ENCODE data around the gene ZNF282.

The ZNF282 gene

DNA sequence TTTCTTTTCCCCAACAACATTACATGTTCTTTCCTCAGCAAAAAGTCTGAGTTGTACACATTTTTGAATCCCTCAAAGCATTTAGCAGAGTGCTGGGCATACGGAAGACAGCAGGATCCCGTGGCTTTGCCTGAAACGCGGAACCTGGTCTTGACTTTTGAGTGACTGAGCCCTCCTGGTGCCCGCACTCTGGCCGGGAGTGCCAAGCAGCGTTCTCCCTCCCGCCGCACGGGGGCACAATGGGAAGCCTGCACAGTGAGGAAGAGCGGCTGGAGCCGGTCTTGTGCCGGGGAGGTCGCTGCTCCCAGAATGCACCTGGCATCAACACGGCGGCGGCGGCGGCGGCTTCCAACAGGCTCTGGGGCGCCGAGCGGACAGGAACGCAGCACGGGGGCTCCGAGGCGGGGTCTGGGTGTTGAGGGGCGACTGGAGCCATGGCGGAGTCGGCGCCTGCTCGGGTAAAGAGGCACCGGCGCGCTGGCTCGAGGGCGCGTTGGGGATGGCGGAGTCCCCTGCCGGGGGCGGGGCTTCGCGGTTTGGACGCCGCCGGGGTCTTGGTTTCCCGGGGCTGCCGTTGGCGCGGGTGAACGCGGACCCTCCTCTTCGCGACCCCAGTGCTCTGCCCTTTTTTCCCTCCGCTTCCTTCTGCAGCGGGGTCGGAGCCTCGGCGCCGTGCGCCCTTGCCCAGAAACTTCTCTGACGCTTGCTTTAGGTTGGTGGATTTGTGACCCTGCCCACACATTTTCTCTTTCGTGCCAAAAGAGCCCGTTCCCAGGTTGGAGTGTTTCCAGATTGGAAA is 44.2 kb downstream of the ZNF282 start, which contains the start of gene ZNF212 (continued):
- TF ChIP-seq, protein P1, sequence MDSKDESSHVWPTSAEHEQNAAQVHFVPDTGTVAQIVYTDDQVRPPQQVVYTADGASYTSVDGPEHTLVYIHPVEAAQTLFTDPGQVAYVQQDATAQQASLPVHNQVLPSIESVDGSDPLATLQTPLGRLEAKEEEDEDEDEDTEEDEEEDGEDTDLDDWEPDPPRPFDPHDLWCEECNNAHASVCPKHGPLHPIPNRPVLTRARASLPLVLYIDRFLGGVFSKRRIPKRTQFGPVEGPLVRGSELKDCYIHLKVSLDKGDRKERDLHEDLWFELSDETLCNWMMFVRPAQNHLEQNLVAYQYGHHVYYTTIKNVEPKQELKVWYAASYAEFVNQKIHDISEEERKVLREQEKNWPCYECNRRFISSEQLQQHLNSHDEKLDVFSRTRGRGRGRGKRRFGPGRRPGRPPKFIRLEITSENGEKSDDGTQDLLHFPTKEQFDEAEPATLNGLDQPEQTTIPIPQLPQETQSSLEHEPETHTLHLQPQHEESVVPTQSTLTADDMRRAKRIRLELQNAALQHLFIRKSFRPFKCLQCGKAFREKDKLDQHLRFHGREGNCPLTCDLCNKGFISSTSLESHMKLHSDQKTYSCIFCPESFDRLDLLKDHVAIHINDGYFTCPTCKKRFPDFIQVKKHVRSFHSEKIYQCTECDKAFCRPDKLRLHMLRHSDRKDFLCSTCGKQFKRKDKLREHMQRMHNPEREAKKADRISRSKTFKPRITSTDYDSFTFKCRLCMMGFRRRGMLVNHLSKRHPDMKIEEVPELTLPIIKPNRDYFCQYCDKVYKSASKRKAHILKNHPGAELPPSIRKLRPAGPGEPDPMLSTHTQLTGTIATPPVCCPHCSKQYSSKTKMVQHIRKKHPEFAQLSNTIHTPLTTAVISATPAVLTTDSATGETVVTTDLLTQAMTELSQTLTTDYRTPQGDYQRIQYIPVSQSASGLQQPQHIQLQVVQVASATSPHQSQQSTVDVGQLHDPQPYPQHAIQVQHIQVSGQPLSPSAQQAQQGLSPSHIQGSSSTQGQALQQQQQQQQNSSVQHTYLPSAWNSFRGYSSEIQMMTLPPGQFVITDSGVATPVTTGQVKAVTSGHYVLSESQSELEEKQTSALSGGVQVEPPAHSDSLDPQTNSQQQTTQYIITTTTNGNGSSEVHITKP (tag by site-specific recombination; IDR thresholded peaks at IDR 0.05), result 0 out of 2 replicates have a peak, but pooled peaks have one; percentile 34
- peak; percentile 60; the same call in 1 of the 2 replicates for TF ChIP-seq ZNF560 (tag by site-specific recombination; IDR thresholded peaks at IDR 0.05; ENCODE audit: borderline replicate concordance)
- TF ChIP-seq, protein P2, sequence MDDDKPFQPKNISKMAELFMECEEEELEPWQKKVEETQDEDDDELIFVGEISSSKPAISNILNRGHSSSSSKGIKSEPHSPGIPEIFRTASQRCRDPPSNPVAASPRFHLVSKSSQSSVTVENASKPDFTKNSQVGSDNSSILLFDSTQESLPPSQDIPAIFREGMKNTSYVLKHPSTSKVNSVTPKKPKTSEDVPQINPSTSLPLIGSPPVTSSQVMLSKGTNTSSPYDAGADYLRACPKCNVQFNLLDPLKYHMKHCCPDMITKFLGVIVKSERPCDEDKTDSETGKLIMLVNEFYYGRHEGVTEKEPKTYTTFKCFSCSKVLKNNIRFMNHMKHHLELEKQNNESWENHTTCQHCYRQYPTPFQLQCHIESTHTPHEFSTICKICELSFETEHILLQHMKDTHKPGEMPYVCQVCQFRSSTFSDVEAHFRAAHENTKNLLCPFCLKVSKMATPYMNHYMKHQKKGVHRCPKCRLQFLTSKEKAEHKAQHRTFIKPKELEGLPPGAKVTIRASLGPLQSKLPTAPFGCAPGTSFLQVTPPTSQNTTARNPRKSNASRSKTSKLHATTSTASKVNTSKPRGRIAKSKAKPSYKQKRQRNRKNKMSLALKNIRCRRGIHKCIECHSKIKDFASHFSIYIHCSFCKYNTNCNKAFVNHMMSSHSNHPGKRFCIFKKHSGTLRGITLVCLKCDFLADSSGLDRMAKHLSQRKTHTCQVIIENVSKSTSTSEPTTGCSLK (tag by site-specific recombination; IDR thresholded peaks at IDR 0.05), result no peak
- no peak for TF ChIP-seq ZNF510 (tag by site-specific recombination; IDR thresholded peaks at IDR 0.05; ENCODE audit: insufficient replicate concordance)
- TF ChIP-seq, protein P3, sequence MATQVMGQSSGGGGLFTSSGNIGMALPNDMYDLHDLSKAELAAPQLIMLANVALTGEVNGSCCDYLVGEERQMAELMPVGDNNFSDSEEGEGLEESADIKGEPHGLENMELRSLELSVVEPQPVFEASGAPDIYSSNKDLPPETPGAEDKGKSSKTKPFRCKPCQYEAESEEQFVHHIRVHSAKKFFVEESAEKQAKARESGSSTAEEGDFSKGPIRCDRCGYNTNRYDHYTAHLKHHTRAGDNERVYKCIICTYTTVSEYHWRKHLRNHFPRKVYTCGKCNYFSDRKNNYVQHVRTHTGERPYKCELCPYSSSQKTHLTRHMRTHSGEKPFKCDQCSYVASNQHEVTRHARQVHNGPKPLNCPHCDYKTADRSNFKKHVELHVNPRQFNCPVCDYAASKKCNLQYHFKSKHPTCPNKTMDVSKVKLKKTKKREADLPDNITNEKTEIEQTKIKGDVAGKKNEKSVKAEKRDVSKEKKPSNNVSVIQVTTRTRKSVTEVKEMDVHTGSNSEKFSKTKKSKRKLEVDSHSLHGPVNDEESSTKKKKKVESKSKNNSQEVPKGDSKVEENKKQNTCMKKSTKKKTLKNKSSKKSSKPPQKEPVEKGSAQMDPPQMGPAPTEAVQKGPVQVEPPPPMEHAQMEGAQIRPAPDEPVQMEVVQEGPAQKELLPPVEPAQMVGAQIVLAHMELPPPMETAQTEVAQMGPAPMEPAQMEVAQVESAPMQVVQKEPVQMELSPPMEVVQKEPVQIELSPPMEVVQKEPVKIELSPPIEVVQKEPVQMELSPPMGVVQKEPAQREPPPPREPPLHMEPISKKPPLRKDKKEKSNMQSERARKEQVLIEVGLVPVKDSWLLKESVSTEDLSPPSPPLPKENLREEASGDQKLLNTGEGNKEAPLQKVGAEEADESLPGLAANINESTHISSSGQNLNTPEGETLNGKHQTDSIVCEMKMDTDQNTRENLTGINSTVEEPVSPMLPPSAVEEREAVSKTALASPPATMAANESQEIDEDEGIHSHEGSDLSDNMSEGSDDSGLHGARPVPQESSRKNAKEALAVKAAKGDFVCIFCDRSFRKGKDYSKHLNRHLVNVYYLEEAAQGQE (tag by site-specific recombination; IDR thresholded peaks at IDR 0.05), result no peak
- peak; percentile 99 for TF ChIP-seq ZNF501 (tag by site-specific recombination; IDR thresholded peaks at IDR 0.05)
- no peak for TF ChIP-seq HOXC10 (CRISPR knock-in tag; IDR thresholded peaks at IDR 0.05)
- TF ChIP-seq ZNF548 (tag by site-specific recombination; IDR thresholded peaks at IDR 0.05), result no peak
- TF ChIP-seq ZNF140 (tag by site-specific recombination; IDR thresholded peaks at IDR 0.05), result no peak
- no peak; the same call in 1 of the 2 replicates for TF ChIP-seq ZNF654 (tag by site-specific recombination; IDR thresholded peaks at IDR 0.05; ENCODE audit: low read depth)
- no peak for TF ChIP-seq ZBTB1 (tag by site-specific recombination; IDR thresholded peaks at IDR 0.05)
- no peak for TF ChIP-seq ZNF521 (tag by site-specific recombination; IDR thresholded peaks at IDR 0.05)
- TF ChIP-seq ZNF664 (tag by site-specific recombination; IDR thresholded peaks at IDR 0.05), result no peak
- TF ChIP-seq OVOL3 (tag by site-specific recombination; IDR thresholded peaks at IDR 0.05), result peak; percentile 59
- TF ChIP-seq ZSCAN16 (tag by site-specific recombination; IDR thresholded peaks at IDR 0.05), result no peak
- TF ChIP-seq ZNF530 (tag by site-specific recombination; IDR thresholded peaks at IDR 0.05; ENCODE audit: low read depth), result no peak
- TF ChIP-seq ZNF610 (tag by site-specific recombination; IDR thresholded peaks at IDR 0.05; ENCODE audit: borderline replicate concordance), result peak; percentile 93
- TF ChIP-seq ZNF76 (tag by site-specific recombination; IDR thresholded peaks at IDR 0.05; ENCODE audit: borderline replicate concordance, low read depth), result peak; percentile 96
- no peak for TF ChIP-seq ZNF555 (tag by site-specific recombination; conservative IDR thresholded peaks at IDR 0.05)
- TF ChIP-seq SCRT2 (tag by site-specific recombination; IDR thresholded peaks at IDR 0.05), result peak; percentile 59; the same call in 1 of the 2 replicates
- no peak for TF ChIP-seq SETDB1 (IDR thresholded peaks at IDR 0.05; ENCODE audit: insufficient read length, low read length)
- TF ChIP-seq BCL11A (tag by site-specific recombination; IDR thresholded peaks at IDR 0.05; ENCODE audit: low read depth), result no peak; the same call in 1 of the 2 replicates
- TF ChIP-seq, protein P4, sequence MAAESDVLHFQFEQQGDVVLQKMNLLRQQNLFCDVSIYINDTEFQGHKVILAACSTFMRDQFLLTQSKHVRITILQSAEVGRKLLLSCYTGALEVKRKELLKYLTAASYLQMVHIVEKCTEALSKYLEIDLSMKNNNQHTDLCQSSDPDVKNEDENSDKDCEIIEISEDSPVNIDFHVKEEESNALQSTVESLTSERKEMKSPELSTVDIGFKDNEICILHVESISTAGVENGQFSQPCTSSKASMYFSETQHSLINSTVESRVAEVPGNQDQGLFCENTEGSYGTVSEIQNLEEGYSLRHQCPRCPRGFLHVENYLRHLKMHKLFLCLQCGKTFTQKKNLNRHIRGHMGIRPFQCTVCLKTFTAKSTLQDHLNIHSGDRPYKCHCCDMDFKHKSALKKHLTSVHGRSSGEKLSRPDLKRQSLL (tag by site-specific recombination; IDR thresholded peaks at IDR 0.05), result no peak
- TF ChIP-seq SP7 (tag by site-specific recombination; IDR thresholded peaks at IDR 0.05), result peak; percentile 84
- TF ChIP-seq ZNF629 (tag by site-specific recombination; IDR thresholded peaks at IDR 0.05), result peak; percentile 62; the same call in 1 of the 2 replicates
- TF ChIP-seq TCF7L2 (IDR thresholded peaks at IDR 0.05; ENCODE audit: borderline replicate concordance, low read depth, low read length), result no peak
- TF ChIP-seq, protein P5, sequence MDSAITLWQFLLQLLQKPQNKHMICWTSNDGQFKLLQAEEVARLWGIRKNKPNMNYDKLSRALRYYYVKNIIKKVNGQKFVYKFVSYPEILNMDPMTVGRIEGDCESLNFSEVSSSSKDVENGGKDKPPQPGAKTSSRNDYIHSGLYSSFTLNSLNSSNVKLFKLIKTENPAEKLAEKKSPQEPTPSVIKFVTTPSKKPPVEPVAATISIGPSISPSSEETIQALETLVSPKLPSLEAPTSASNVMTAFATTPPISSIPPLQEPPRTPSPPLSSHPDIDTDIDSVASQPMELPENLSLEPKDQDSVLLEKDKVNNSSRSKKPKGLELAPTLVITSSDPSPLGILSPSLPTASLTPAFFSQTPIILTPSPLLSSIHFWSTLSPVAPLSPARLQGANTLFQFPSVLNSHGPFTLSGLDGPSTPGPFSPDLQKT (IDR thresholded peaks at IDR 0.05; ENCODE audit: borderline replicate concordance, low read depth, low read length), result no peak
- TF ChIP-seq ZNF623 (tag by site-specific recombination; IDR thresholded peaks at IDR 0.05), result no peak

All from HEK293 (cell line).